ENCODE measurements around the gene RAD18.

The RAD18 gene

DNA sequence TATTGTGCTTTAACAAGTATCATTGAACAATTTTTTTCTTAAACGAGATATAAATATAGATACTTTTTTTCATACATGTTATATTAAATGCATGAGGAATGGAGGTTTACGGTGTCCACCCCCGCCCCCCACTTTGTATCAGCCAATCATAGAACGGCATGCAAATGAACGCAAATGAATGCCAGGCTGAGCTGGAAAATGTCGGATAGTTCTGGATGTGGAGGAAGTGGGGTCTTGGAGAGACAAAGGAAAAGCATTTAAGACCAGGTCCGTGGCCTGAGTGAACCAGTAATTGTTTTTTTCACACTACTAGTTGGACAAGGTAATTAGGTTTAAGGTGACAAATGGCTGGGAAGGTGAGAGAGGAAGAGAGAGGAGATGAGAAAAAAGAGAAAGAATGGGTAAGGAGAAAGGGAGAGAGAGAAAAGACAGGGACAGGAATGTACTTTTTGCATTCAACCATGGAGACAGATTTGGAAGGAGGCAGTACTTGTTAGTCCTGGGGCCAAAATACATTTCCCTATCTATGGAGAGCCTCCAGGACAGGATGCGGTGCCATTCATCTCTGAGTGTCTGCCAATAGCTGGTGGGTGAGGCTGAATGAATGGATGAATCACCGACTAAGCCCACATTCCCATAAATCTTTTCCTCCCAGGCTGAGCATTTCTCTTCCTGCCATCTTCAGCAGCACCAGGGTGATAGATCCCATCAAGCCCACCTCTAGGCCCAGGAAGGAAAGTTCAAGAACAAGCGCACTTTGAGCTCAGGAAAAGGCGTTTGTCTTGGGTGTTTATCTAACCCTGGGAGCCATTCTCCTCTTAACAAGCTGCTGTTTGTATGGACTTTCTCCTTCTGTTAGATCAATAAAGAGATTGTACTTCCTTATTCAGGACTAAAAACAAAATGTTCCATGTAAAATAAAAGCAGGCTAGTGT is 1.4 kb upstream of the RAD18 start:
- no peaks in the 10 kb centered on the region for H3F3A ChIP-seq (ENCODE audit: insufficient read depth, low read length)
- TF ChIP-seq EZH2 (optimal IDR thresholded peaks at IDR 0.05; ENCODE audit: low read depth, low read length) (no peak), EZH2phosphoT487 (IDR thresholded peaks at IDR 0.05; ENCODE audit: low read length) (no peak)
- TF ChIP-seq, protein P1, sequence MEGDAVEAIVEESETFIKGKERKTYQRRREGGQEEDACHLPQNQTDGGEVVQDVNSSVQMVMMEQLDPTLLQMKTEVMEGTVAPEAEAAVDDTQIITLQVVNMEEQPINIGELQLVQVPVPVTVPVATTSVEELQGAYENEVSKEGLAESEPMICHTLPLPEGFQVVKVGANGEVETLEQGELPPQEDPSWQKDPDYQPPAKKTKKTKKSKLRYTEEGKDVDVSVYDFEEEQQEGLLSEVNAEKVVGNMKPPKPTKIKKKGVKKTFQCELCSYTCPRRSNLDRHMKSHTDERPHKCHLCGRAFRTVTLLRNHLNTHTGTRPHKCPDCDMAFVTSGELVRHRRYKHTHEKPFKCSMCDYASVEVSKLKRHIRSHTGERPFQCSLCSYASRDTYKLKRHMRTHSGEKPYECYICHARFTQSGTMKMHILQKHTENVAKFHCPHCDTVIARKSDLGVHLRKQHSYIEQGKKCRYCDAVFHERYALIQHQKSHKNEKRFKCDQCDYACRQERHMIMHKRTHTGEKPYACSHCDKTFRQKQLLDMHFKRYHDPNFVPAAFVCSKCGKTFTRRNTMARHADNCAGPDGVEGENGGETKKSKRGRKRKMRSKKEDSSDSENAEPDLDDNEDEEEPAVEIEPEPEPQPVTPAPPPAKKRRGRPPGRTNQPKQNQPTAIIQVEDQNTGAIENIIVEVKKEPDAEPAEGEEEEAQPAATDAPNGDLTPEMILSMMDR (IDR thresholded peaks at IDR 0.05; ENCODE audit: low read length): no peak
- H3K27ac ChIP-seq (ENCODE audit: low read length): no peak overlapping the region
- peaks cover 11% of the 10 kb centered on the region for H3K4me1 ChIP-seq (ENCODE audit: low read length)
- H3K36me3 ChIP-seq (replicated peaks; ENCODE audit: insufficient read depth, low read length): no peaks in the 10 kb centered on the region
- no peak overlapping the region for H3K9ac ChIP-seq (ENCODE audit: low read length)
- H3K4me2 ChIP-seq (ENCODE audit: low read depth, low read length): no peak overlapping the region
- no peaks in the 10 kb centered on the region for H3K9me3 ChIP-seq (replicated peaks; ENCODE audit: insufficient read depth, low read length)
- peaks cover 36% of the 10 kb centered on the region for H3K79me2 ChIP-seq (ENCODE audit: low read length)
- DNase-seq: no peak
- H3K4me3 ChIP-seq (ENCODE audit: low read length): no peak overlapping the region
- H4K20me1 ChIP-seq (ENCODE audit: insufficient read depth, low read length): no peaks in the 10 kb centered on the region
- peak overlapping the region; percentile 81 for H2AFZ ChIP-seq (ENCODE audit: low read length)
- peaks cover 16% of the 10 kb centered on the region for H3K27me3 ChIP-seq (replicated peaks; ENCODE audit: insufficient read depth, low read length)
- no peaks in the 10 kb centered on the region for H3K9me2 ChIP-seq (replicated peaks; ENCODE audit: insufficient read depth, low read length)

DNA sequence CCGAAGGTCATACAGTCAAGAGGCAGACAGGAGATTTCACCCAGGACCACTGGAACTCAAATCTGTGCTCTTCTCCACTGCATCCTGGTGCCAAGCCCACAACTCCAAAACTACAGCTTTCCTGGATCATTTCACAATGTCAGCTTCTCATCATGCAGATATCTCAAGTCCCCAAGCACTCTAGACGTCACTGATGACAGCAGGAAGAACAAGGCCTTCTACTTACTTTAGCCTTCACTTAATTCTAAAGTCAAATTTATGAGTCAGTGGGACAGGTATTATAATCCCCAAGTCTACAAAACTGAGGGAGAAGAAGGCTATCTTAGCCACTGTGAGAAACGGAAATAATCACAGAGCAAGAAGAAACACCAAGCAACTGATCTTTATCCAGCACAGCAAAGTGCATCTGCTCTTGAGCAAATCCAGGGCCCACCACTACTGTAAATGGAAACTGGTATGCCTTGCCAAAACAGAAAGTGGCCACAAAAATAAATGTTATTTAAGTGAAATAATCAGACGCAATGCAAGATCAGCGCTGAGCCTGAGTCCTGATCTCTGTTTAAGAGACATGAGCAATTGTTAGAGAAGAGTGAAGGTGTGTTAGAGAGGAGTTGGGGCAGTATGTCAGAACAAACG is 928 bp downstream of the RAD18 start:
- Histone ChIP-seq H3K36me3 (replicated peaks; ENCODE audit: insufficient read depth, low read length) (0 out of 2 replicates have a peak, but pooled peaks cover 2% of the 10 kb centered on the region), H3K4me3 (ENCODE audit: low read length) (peak overlapping the region; percentile 82), H4K20me1 (ENCODE audit: insufficient read depth, low read length) (no peaks in the 10 kb centered on the region), H3K9me3 (replicated peaks; ENCODE audit: insufficient read depth, low read length) (no peaks in the 10 kb centered on the region), H3K27me3 (replicated peaks; ENCODE audit: insufficient read depth, low read length) (no peaks in the 10 kb centered on the region), H3K4me1 (ENCODE audit: low read length) (peaks cover 11% of the 10 kb centered on the region), H3K9ac (ENCODE audit: low read length) (peak overlapping the region; percentile 76), H3K27ac (ENCODE audit: low read length) (peak overlapping the region; percentile 44; the same call in 1 of the 2 replicates), H2AFZ (ENCODE audit: low read length) (peak overlapping the region; percentile 54; the same call in 1 of the 2 replicates), H3K4me2 (ENCODE audit: low read depth, low read length) (peak overlapping the region; percentile 62), H3F3A (ENCODE audit: insufficient read depth, low read length) (no peaks in the 10 kb centered on the region), H3K9me2 (replicated peaks; ENCODE audit: insufficient read depth, low read length) (no peaks in the 10 kb centered on the region), H3K79me2 (ENCODE audit: low read length) (peaks cover 59% of the 10 kb centered on the region)
- TF ChIP-seq, protein P1 (IDR thresholded peaks at IDR 0.05; ENCODE audit: low read length): no peak
- no peak for TF ChIP-seq EZH2phosphoT487 (IDR thresholded peaks at IDR 0.05; ENCODE audit: low read length)
- no peak for TF ChIP-seq EZH2 (optimal IDR thresholded peaks at IDR 0.05; ENCODE audit: low read depth, low read length)
- peak; percentile 9 for DNase-seq

DNA sequence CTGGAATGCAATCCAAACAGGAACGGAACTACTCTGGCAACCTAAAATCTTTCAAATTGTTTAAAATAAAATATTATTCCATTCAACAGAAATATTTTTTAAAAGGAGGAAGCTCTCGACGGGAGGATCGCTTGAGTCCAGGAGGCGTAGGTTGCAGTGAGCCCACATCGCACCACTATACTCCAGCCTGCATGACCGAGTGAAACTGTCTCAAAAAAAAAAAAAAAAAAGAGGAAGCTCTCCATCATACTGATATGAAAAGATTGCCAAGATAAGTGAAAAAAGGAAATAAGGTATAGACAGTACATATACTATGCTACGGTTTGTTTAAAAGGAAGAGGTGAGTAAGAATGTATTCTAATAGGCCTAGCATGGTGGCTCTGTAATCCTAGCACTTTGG is 3.6 kb downstream of the RAD18 start:
- Histone ChIP-seq H3K79me2 (ENCODE audit: low read length) (peaks cover 82% of the 10 kb centered on the region), H3K4me2 (ENCODE audit: low read depth, low read length) (no peak overlapping the region), H3K36me3 (replicated peaks; ENCODE audit: insufficient read depth, low read length) (0 out of 2 replicates have a peak, but pooled peaks cover 2% of the 10 kb centered on the region), H4K20me1 (ENCODE audit: insufficient read depth, low read length) (no peaks in the 10 kb centered on the region; the same call in 1 of the 2 replicates), H3K27ac (ENCODE audit: low read length) (no peak overlapping the region), H3K27me3 (replicated peaks; ENCODE audit: insufficient read depth, low read length) (no peaks in the 10 kb centered on the region), H3K9ac (ENCODE audit: low read length) (no peak overlapping the region), H3F3A (ENCODE audit: insufficient read depth, low read length) (no peaks in the 10 kb centered on the region), H3K4me1 (ENCODE audit: low read length) (peaks cover 11% of the 10 kb centered on the region), H2AFZ (ENCODE audit: low read length) (no peak overlapping the region), H3K9me3 (replicated peaks; ENCODE audit: insufficient read depth, low read length) (no peaks in the 10 kb centered on the region), H3K9me2 (replicated peaks; ENCODE audit: insufficient read depth, low read length) (no peaks in the 10 kb centered on the region), H3K4me3 (ENCODE audit: low read length) (no peak overlapping the region)
- DNase-seq: no peak
- TF ChIP-seq, protein P1 (IDR thresholded peaks at IDR 0.05; ENCODE audit: low read length): no peak
- TF ChIP-seq EZH2phosphoT487 (IDR thresholded peaks at IDR 0.05; ENCODE audit: low read length) (no peak), EZH2 (optimal IDR thresholded peaks at IDR 0.05; ENCODE audit: low read depth, low read length) (no peak)
